ENCODE measurements around the gene DENND2C. TPM values are rescaled to one million over a fixed set of nuclear protein-coding genes. Genes with fewer than 3 reads are reported as not detected.

The DENND2C gene
- polyA plus RNA-seq, 1 experiment: 0.64 TPM

DNA sequence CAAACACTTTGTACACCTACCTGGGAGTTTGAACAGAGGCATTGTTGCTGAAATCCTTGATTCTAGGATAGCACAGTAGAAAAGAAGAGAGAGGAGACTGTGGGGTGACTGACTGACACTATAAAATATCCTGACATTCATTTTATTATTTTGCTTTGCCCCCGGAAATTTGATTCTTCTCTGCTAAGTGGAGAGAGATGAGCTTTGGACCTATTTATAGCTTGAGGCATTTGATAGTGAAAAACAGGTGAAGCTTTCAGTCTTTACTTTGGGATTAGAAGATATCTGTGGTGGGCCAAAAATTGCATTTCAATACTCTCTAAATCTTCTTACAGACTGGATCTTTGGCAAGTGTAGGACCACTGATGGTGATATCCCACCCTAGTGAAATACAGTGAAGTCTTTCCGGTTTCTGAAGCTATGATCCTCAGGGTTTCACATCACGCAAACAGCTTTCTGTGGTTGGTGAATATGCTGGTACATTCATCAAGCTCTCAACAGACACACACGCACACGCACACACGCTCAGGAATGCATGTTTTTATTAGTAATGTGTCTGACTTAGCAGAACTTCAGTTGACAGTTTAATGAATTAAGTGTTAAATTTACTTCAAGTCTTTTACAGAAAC lies 25.7 kb upstream of the DENND2C start, which contains the start of gene AMPD1:
Gene AMPD1, minus strand, starts transcription at position 117 of the 629 bp plus-strand sequence. Its CDS starts 75 bp downstream, at position 42.
- H3K4me3 ChIP-seq (ENCODE audit: low read depth, low read length): no peak within 1 kb of the TSS
- H3K9me3 ChIP-seq (ENCODE audit: control insufficient read depth, insufficient read depth, low read length): no peaks in the 10 kb centered on the region
- ChIA-PET CTCF (interaction anchor here (0.6 to 1.2 kb wide), 3 partner anchors 67 to 412 kb away, joined by 3 to 4 read pairs (median 4); no protein-coding TSS in a partner anchor), POLR2A (no interaction called here)
- H3K27me3 ChIP-seq (ENCODE audit: control insufficient read depth, insufficient read depth, low read length): no peaks in the 10 kb centered on the region
- no peak for DNase-seq (ENCODE audit: low read depth, low spot score)
- H3K27ac ChIP-seq (ENCODE audit: low read depth, low read length): no peak within 1 kb of the TSS
- no peak for TF ChIP-seq CTCF (IDR thresholded peaks at IDR 0.05; ENCODE audit: low read depth, low read length)

- Histone ChIP-seq H3K4me3 (ENCODE audit: low read depth, low read length) (no peak overlapping the region), H3K27ac (ENCODE audit: low read depth, low read length) (no peak overlapping the region), H3K27me3 (ENCODE audit: control insufficient read depth, insufficient read depth, low read length) (peaks cover 2% of the 10 kb centered on the region), H3K9me3 (ENCODE audit: control insufficient read depth, insufficient read depth, low read length) (no peaks in the 10 kb centered on the region)
- ChIA-PET CTCF (interaction anchor here (0.6 to 1.2 kb wide), 3 partner anchors 67 to 411 kb away, joined by 3 to 4 read pairs (median 4); no protein-coding TSS in a partner anchor), POLR2A (no interaction called here)
- DNase-seq (ENCODE audit: low read depth, low spot score): no peak
- TF ChIP-seq CTCF (IDR thresholded peaks at IDR 0.05; ENCODE audit: low read depth, low read length): no peak
Observed at GRCh38 chr1:114694540-114695310, 24.9 kb upstream of the DENND2C start.

DNA sequence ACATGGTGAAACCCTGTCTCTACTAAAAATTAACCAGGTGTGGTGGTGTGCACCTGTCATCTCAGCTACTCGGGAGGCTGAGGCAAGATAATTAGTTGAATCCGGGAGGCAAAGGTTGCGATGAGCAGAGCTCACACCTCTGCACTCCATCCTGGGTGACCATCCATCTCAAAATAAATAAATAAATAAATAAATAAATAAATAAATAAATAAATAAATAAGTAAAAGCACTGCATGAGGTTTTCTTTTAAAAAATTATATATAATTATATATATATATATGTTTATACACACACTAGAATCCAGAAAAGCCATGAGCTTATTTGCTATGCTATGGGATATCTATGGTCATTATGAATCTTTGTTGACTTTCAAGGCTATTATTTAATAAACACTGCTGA lies 23.1 kb upstream of the DENND2C start:
- ChIA-PET CTCF (no interaction called here), POLR2A (no interaction called here)
- H3K27me3 ChIP-seq (ENCODE audit: control insufficient read depth, insufficient read depth, low read length): peaks cover 13% of the 10 kb centered on the region
- TF ChIP-seq CTCF (IDR thresholded peaks at IDR 0.05; ENCODE audit: low read depth, low read length): no peak
- H3K9me3 ChIP-seq (ENCODE audit: control insufficient read depth, insufficient read depth, low read length): no peaks in the 10 kb centered on the region
- DNase-seq (ENCODE audit: low read depth, low spot score): no peak
- H3K27ac ChIP-seq (ENCODE audit: low read depth, low read length): no peak overlapping the region
- no peak overlapping the region for H3K4me3 ChIP-seq (ENCODE audit: low read depth, low read length)

- no peak for TF ChIP-seq CTCF (IDR thresholded peaks at IDR 0.05; ENCODE audit: low read depth, low read length)
- Histone ChIP-seq H3K9me3 (ENCODE audit: control insufficient read depth, insufficient read depth, low read length) (no peaks in the 10 kb centered on the region), H3K27me3 (ENCODE audit: control insufficient read depth, insufficient read depth, low read length) (peaks cover 13% of the 10 kb centered on the region), H3K27ac (ENCODE audit: low read depth, low read length) (no peak overlapping the region), H3K4me3 (ENCODE audit: low read depth, low read length) (no peak overlapping the region)
- ChIA-PET POLR2A (no interaction called here), CTCF (no interaction called here)
- DNase-seq (ENCODE audit: low read depth, low spot score): no peak
Observed at GRCh38 chr1:114691061-114691460, 21.2 kb upstream of the DENND2C start.

DNA sequence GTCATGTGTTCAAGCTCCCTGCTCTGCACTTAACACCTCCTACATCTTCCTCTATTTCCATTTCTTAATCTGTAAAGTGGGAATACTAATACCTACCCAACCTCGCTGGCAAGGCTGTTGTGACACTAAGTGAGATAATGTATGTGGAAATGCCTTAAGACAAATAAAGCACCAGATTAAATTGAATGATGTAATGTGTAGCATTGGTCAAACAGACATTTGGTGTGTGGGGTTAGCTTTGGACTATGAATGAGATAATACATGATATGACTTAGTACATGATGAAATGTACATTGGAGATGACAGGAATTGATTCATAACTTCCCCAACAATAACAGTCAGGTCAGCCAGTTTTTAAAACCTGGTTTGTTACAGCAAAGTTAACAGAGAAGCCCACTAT lies 20.3 kb upstream of the DENND2C start:
- H3K9me3 ChIP-seq (ENCODE audit: control insufficient read depth, insufficient read depth, low read length): no peaks in the 10 kb centered on the region
- peaks cover 15% of the 10 kb centered on the region for H3K27me3 ChIP-seq (ENCODE audit: control insufficient read depth, insufficient read depth, low read length)
- ChIA-PET CTCF (no interaction called here), POLR2A (no interaction called here)
- no peak overlapping the region for H3K27ac ChIP-seq (ENCODE audit: low read depth, low read length)
- no peak overlapping the region for H3K4me3 ChIP-seq (ENCODE audit: low read depth, low read length)
- DNase-seq (ENCODE audit: low read depth, low spot score): no peak
- TF ChIP-seq CTCF (IDR thresholded peaks at IDR 0.05; ENCODE audit: low read depth, low read length): no peak

All from AG04450 (cell line).